HEK293T (cell line): ENCODE measurements around the gene GRID1.

Experiments
- ARNT ChIP-seq: fragments of 450-650 bp; IDR thresholded peaks from 2 replicates; pipeline ENCODE4 v1.6.1; 2017; ENCODE audit warnings: mild to moderate bottlenecking
- BHLHE40 ChIP-seq: fragments of 450-650 bp; IDR thresholded peaks from 2 replicates; pipeline ENCODE4 v1.6.1; 2016; ENCODE audit warnings: mild to moderate bottlenecking, moderate library complexity, borderline replicate concordance
- ELF4 ChIP-seq: fragments of 450-650 bp; IDR thresholded peaks from 2 replicates; pipeline ENCODE4 v1.6.1; 2017; ENCODE audit warnings: antibody characterized with exemption
- FOXM1 ChIP-seq: fragments of 450-650 bp; IDR thresholded peaks from 2 replicates; pipeline ENCODE4 v1.6.1; 2017; ENCODE audit warnings: mild to moderate bottlenecking, borderline replicate concordance
- HDGF ChIP-seq: fragments of 450-650 bp; IDR thresholded peaks from 2 replicates; pipeline ENCODE4 v1.6.1; 2017; ENCODE audit warnings: antibody characterized with exemption, borderline replicate concordance
- LEF1 ChIP-seq: fragments of 450-650 bp; IDR thresholded peaks from 2 replicates; pipeline ENCODE4 v1.6.1; 2017; ENCODE audit warnings: mild to moderate bottlenecking, borderline replicate concordance
- NFRKB ChIP-seq: fragments of 450-650 bp; IDR thresholded peaks from 2 replicates; pipeline ENCODE4 v1.6.1; 2016; ENCODE audit warnings: mild to moderate bottlenecking, moderate library complexity
- PKNOX1 ChIP-seq: fragments of 450-650 bp; IDR thresholded peaks from 2 replicates; pipeline ENCODE4 v1.6.1; 2016
- SP1 ChIP-seq: fragments of 450-650 bp; IDR thresholded peaks from 2 replicates; pipeline ENCODE4 v1.6.1; 2017
- SUZ12 ChIP-seq: fragments of 450-650 bp; IDR thresholded peaks from 2 replicates; pipeline ENCODE4 v1.6.1; 2016; ENCODE audit warnings: mild to moderate bottlenecking
- TARDBP ChIP-seq: fragments of 450-650 bp; IDR thresholded peaks from 2 replicates; pipeline ENCODE4 v1.6.1; 2016
- ZNF384 ChIP-seq: fragments of 450-650 bp; IDR thresholded peaks from 2 replicates; pipeline ENCODE4 v1.6.1; 2016

- TF ChIP-seq NFRKB (no peak), SUZ12 (no peak), BHLHE40 (no peak), ELF4 (no peak), LEF1 (no peak), PKNOX1 (no peak), ZNF384 (no peak), TARDBP (no peak), SP1 (no peak), HDGF (no peak), ARNT (no peak), FOXM1 (no peak)
Measured at GRCh38 chr10:86283466-86284287, 82.9 kb downstream of the GRID1 start.
